ENCODE data around the gene MYO7A. TPM values are rescaled to one million over a fixed set of nuclear protein-coding genes. Genes with fewer than 3 reads are reported as not detected.

MYO7A gene
- total RNA-seq, 1 donor from 2014 or later: 0.97 TPM

DNA sequence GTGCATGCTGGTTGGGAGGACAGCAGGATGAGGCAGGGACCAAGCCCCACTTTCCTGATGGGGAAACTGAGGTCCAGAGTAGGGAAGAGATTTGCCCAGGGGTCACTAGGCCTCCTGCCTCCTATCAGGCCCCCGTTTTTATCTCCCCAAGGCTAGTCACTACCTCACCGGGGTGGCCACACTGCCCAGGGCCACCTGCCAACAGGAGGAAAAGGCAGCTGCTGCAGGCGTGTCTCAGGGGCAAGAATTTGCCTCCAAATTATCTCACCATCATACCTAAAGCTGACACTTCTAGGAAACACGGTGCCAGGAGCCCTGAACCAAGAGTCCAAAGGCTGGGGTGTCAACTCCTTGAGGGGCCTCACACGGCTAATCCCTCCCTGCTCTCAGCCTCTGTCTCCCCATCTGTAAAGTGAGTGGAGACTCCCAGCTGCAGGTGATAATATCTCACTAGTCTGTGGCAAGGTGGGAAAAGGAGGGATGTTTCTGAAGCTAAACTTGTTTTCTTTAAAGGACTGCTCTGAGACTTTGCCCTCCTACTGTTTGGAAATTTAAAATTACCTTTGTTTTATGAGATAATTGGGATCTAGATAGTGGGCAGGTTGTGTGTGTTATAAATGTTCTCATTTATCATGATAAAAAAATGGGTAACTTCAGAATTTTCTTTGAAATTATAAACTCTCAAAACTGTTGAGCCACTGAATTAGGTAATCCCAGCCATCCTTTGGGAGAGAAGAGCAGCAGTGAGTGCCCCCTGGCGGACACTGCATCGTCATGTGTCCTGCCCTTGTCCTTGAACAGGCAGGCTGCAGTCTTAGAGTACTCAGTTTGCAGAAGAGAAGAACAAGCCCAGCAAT is 60.0 kb downstream of the MYO7A start:
- no peak overlapping the region for H3K27ac ChIP-seq
- Mint-ChIP-seq H3K9me3 (no peaks in the 10 kb centered on the region), H3K27ac (peak overlapping the region; percentile 75), H3K4me3 (no peak overlapping the region), H3K36me3 (no peaks in the 10 kb centered on the region), H3K4me1 (peaks cover 3% of the 10 kb centered on the region), H3K27me3 (ENCODE audit: insufficient read depth, low read depth) (no peaks in the 10 kb centered on the region)
- H2AFZ ChIP-seq (replicated peaks): no peak overlapping the region
- no peaks in the 10 kb centered on the region for H3F3A ChIP-seq (ENCODE audit: low read depth)
- H3K4me3 ChIP-seq: no peak overlapping the region
- no peaks in the 10 kb centered on the region for H3K79me2 ChIP-seq (ENCODE audit: low read depth)
- H3K9me3 ChIP-seq (ENCODE audit: low read depth): no peaks in the 10 kb centered on the region
- TF ChIP-seq EZH2 (IDR thresholded peaks at IDR 0.05): no peak
- TF ChIP-seq, protein P1, sequence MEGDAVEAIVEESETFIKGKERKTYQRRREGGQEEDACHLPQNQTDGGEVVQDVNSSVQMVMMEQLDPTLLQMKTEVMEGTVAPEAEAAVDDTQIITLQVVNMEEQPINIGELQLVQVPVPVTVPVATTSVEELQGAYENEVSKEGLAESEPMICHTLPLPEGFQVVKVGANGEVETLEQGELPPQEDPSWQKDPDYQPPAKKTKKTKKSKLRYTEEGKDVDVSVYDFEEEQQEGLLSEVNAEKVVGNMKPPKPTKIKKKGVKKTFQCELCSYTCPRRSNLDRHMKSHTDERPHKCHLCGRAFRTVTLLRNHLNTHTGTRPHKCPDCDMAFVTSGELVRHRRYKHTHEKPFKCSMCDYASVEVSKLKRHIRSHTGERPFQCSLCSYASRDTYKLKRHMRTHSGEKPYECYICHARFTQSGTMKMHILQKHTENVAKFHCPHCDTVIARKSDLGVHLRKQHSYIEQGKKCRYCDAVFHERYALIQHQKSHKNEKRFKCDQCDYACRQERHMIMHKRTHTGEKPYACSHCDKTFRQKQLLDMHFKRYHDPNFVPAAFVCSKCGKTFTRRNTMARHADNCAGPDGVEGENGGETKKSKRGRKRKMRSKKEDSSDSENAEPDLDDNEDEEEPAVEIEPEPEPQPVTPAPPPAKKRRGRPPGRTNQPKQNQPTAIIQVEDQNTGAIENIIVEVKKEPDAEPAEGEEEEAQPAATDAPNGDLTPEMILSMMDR (IDR thresholded peaks at IDR 0.05): peak; percentile 95
- no peaks in the 10 kb centered on the region for H3K4me1 ChIP-seq
- H3K27me3 ChIP-seq: no peaks in the 10 kb centered on the region
- H3K36me3 ChIP-seq: no peaks in the 10 kb centered on the region
- H4K20me1 ChIP-seq (ENCODE audit: low read depth): no peaks in the 10 kb centered on the region
- peak; percentile 85 for DNase-seq (ENCODE audit: low spot score)
- no peak overlapping the region for H3K4me2 ChIP-seq
- H3K9ac ChIP-seq: no peak overlapping the region

DNA sequence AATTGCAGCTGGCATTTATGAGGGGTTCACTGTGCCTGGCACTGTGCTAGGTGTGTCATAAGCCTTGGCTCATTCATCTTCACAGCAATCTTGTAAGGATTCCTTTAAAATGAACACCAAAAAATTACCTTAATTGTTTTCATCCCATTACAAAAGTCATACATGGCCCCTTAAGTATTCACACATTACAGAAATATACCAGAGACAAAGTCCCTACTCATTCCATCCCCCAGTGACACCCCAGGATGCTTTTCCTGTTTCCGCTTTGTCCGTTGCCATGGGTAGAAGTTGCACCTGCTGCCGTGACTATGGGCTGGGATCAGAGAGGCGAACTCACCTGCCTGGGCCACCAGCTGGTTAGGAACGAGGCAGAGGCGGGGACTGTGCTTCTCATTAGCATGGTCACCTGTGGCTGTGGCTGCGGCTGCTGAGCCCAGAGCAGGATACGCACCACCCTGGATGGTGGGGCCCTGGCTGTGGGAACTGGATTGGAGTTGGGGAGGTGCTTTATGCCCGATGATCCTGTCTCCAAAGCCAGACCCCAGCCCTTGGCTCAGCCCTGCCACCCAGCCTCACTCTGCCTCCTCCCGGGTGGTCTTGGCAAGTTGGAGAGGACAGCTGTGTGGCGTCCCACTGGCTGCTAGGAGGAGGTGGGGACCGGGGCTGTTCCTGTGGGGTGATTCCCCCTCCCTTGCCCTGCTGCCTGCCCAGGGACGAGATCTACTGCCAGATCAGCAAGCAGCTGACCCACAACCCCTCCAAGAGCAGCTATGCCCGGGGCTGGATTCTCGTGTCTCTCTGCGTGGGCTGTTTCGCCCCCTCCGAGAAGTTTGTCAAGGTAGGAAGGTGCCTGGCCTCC is 60.8 kb downstream of the MYO7A start:
- Mint-ChIP-seq H3K36me3 (no peaks in the 10 kb centered on the region), H3K9me3 (no peaks in the 10 kb centered on the region), H3K4me1 (peaks cover 3% of the 10 kb centered on the region), H3K27me3 (ENCODE audit: insufficient read depth, low read depth) (no peaks in the 10 kb centered on the region), H3K27ac (peak overlapping the region; percentile 75), H3K4me3 (no peak overlapping the region)
- no peaks in the 10 kb centered on the region for H3K79me2 ChIP-seq (ENCODE audit: low read depth)
- no peak overlapping the region for H3K27ac ChIP-seq
- DNase-seq (ENCODE audit: low spot score): no peak
- no peaks in the 10 kb centered on the region for H3F3A ChIP-seq (ENCODE audit: low read depth)
- TF ChIP-seq, protein P1 (IDR thresholded peaks at IDR 0.05): no peak
- TF ChIP-seq EZH2 (IDR thresholded peaks at IDR 0.05): no peak
- TF ChIP-seq EZH2phosphoT487 (IDR thresholded peaks at IDR 0.05): no peak
- no peaks in the 10 kb centered on the region for H3K4me1 ChIP-seq
- H3K9ac ChIP-seq: no peak overlapping the region
- no peak overlapping the region for H3K4me3 ChIP-seq
- H3K27me3 ChIP-seq: no peaks in the 10 kb centered on the region
- no peak overlapping the region for H2AFZ ChIP-seq (replicated peaks)
- H3K4me2 ChIP-seq: no peak overlapping the region
- no peaks in the 10 kb centered on the region for H3K9me3 ChIP-seq (ENCODE audit: low read depth)
- no peaks in the 10 kb centered on the region for H3K36me3 ChIP-seq
- H4K20me1 ChIP-seq (ENCODE audit: low read depth): no peaks in the 10 kb centered on the region

DNA sequence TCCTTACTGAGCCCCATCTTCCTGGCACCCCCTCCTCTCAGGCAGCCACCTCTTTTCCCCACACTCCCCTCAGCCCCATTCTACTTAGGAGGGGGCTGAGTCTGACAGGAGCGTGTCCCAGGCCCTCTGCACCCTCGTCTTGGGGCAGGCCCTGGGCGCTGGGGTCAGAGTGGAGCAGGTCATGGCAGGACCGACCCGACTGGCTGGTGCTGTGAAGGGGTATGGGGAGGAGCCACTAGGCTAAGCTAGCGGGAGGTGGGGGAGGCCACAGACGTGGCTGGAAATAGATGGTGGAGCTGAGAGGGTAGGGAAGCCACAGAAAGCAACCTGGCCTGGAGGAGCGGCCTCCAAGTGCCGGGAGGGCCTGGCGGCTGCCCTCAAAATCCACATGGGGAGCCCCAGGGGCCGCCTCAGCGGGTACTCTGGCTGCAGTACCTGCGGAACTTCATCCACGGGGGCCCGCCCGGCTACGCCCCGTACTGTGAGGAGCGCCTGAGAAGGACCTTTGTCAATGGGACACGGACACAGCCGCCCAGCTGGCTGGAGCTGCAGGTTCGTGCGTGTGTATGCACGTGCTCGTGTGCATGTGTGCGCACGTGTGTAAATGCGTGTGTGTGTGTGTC is 61.7 kb downstream of the MYO7A start:
- H3K9me3 ChIP-seq (ENCODE audit: low read depth): no peaks in the 10 kb centered on the region
- Mint-ChIP-seq H3K4me3 (no peak overlapping the region), H3K27me3 (ENCODE audit: insufficient read depth, low read depth) (no peaks in the 10 kb centered on the region), H3K36me3 (no peaks in the 10 kb centered on the region), H3K4me1 (peaks cover 3% of the 10 kb centered on the region), H3K27ac (no peak overlapping the region), H3K9me3 (no peaks in the 10 kb centered on the region)
- no peaks in the 10 kb centered on the region for H3K4me1 ChIP-seq
- no peak overlapping the region for H3K27ac ChIP-seq
- H3K27me3 ChIP-seq: no peaks in the 10 kb centered on the region
- H3F3A ChIP-seq (ENCODE audit: low read depth): no peaks in the 10 kb centered on the region
- H2AFZ ChIP-seq (replicated peaks): no peak overlapping the region
- H3K4me3 ChIP-seq: no peak overlapping the region
- no peaks in the 10 kb centered on the region for H3K36me3 ChIP-seq
- DNase-seq (ENCODE audit: low spot score): no peak
- no peaks in the 10 kb centered on the region for H4K20me1 ChIP-seq (ENCODE audit: low read depth)
- H3K4me2 ChIP-seq: no peak overlapping the region
- TF ChIP-seq, protein P1 (IDR thresholded peaks at IDR 0.05): no peak
- no peak for TF ChIP-seq EZH2phosphoT487 (IDR thresholded peaks at IDR 0.05)
- no peaks in the 10 kb centered on the region for H3K79me2 ChIP-seq (ENCODE audit: low read depth)
- no peak overlapping the region for H3K9ac ChIP-seq
